Middle frontal gyrus (tissue), 1 donor: ENCODE data around the gene MT1A.
"Not testable (repeated sequence)": the region's sequence is repeated elsewhere in the genome, so short reads cannot be mapped to it uniquely, and the experiment has no call there.

Experiments
- DNase-seq: peaks from one replicate; pipeline ENCODE4 v3.0.0-alpha.2; 2015; ENCODE audit warnings: low spot score; ENCODE audit errors: extremely low spot score

MT1A gene

GRCh38 chr16:56652600-56652999 is 14.1 kb downstream of the MT1A start:
- DNase-seq, result no peak

DNA sequence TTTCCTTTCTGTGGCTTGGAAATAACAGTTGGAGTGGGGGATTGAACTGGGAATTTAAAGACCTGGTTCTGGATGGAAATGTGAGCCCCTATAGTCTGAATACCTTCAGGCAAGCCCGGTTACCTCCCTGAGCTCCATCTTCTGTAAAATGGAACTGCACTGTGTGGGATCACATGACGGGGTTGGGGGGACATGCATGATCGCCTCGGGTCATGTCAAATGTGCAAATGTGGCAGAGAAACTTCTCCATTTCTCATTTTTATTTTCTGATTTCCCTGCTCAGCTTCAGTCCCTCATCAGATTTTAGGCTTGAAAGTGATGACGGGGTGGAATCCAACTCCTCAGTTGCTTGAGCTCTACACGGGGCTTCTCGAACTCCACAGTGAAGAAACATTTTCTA is 14.8 kb downstream of the MT1A start:
- DNase-seq, result no peak

DNA sequence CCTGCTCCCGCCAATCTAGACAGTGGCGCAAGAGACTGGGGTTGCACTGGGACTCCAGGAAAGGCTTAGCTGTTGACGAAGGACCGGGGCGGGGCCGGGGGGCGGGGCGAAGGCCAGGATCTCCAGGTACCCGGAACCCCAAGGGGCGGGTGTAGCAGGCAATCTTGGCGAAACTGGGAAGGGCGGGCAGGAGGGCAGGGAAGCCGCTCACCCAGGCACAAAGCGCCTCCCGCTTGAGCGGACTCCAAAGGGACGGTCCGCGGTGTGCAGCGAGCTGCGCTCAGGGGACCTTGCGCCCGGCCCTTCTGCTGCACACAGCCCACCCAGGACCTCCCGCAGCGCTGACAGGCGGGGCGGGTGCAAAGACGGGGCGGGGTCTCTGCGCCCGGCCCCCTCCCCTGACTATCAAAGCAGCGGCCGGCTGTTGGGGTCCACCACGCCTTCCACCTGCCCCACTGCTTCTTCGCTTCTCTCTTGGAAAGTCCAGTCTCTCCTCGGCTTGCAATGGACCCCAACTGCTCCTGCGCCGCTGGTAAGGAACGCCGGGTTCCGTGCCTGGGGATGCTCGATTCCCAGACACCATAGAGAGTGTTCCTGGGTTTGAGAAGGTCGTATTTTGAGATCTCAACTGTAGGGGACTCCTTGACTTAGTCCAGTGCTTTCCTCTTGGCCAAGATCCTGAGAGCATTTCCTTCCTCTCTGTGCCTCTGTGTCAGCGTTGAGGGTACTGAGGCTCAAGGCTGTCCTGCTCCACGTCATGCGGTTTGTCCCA is 19.3 kb downstream of the MT1A start, which contains the start of gene MT1F:
TSS of gene MT1F (plus strand) at position 405 of the 772 bp plus-strand sequence. CDS start at position 505, 100 bp downstream.
- DNase-seq, result no peak

DNA sequence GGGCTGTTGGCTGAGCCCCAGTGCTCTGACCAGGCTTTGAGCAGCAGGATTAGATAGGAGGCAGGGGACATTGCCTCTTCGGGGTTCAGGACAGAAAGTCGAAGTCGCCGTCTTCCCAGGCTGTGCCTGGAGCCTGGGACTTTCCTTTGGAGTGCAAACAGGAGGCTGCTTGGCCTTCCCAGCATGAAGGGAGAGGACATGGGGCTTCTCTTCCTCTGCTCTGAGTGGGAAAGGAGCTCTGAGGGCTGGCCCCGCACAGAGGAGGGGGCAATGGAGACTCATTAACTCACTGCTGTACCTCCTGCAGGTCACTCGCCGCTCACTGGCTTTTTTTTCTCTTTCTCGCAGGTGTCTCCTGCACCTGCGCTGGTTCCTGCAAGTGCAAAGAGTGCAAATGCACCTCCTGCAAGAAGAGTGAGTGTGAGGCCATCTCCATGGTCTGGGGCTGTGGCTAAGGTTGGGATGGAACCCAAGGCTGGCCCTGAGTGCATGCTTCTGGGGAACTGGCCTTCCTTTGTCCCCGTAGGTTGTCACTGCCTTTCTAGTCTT is 19.9 kb downstream of the MT1A start:
- DNase-seq, result no peak

- no peak for DNase-seq
Measured at GRCh38 chr16:56662357-56663354, 24.2 kb downstream of the MT1A start.

DNA sequence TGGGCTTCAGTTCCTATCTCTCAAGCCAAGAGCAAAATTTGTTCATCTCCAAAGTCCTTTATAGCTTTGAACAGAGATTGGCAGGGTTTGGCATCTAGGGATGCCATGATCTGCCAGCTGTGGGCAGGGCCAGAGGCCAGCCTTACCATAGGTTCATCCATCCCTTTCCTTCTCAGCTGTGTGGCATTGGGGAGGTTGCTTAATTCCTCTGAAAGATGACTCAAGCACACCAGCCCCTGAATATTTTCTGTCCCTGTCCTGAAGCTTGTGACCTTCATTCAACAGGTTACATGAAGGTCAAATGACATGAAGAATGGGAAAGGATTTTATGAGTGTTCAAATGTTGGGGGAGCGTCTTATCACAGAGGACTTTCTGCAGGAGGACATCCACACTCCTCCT is 26.0 kb downstream of the MT1A start:
- DNase-seq, result no peak

- not testable (repeated sequence) for DNase-seq
Measured at GRCh38 chr16:56665286-56666261, 27.1 kb downstream of the MT1A start.

DNA sequence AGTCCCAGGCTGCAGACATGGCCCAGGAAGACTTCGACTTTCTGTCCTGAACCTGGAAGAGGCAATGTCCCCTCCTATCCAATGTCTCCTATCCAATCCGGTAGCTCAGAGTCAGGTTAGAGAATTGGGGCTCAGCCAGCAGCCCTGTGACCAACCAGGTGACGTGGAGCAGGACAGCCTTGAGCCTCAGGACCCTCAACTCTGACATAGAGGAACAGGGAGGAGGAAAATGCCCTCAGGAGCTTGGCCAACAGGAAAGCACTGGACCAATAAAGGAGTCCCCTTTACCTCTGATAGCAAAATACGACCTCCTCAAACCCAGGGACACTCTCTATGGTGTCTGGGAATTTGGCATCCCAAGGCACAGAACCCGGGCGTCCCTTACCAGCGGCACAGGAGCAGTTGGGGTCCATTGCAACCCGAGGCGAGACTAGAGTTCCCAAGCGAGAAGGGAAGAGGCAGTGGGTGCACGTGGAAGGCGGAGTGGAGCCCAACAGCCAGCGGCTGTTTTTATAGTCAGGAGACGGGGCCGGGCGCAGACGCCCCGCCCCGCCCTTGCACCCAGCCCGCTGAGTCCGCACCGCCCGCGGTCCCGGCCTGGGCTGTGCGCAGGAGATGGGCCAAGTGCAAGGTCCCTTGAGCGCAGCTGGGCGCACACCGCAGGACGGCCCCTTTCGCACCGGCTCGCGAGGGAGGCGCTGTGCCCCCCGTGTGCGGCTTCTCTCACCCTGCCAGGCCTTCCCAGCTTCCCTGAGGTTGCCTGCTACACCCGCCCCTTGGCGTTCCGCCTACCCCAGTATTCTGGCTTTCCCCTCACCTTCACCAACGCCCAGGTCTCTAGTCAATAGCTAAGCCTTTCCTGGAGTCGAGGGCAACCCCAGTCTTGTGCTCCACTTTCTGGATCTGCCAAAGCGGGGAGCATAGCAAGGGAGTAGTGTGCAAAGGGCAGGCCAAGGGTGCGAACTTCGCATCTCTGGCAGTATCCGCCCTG is 29.4 kb downstream of the MT1A start, which contains the start of gene MT1G:
TSS of gene MT1G (minus strand) at position 485 of the 991 bp plus-strand sequence. CDS start at position 413, 72 bp downstream.
- no peak for DNase-seq

DNA sequence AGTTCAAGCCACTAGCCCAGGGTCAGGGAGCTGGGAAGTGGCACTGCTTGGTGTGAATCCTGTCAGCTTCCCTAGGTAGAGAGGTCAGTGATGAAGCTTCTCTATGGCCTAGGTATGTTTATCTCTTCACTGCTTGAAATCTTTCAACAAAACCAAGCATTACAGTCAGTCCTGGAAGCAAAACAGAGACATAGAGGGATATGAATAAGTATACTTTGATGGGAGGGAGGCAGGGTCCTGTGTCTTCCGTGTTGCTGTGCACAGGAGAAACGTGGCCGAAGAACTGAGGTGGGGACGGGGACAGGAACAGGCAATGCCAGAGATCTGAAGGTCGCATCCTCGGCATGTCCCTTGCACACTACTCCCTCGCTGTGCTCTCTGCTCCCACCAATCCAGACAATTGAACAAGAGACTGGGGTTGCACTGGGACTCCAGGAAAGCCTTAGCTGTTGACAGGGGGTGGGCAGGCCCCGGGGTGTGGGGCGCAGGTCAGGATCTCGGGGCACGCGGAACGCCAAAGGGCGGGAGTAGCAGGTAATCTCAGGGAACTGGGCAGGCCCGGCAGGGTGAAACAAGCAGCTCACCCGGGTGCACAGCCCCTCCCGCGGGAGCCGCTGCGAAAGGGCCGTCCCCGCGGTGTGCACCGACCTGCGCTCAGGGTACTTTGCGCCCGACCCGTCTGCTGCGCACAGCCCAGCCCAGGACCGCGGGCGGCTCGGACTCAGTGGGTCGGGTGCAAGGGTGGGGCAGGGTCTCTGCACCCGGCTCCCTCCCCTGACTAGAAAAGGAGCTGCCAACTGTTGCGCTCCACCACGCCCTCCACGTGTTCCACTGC is 30.8 kb downstream of the MT1A start, which contains the start of gene MT1H:
TSS of gene MT1H (plus strand) at position 810 of the 835 bp plus-strand sequence. CDS start 71 bp downstream, outside the sequence.
- no peak for DNase-seq

- no peak for DNase-seq
Measured at GRCh38 chr16:56669840-56670619, 31.6 kb downstream of the MT1A start.

DNA sequence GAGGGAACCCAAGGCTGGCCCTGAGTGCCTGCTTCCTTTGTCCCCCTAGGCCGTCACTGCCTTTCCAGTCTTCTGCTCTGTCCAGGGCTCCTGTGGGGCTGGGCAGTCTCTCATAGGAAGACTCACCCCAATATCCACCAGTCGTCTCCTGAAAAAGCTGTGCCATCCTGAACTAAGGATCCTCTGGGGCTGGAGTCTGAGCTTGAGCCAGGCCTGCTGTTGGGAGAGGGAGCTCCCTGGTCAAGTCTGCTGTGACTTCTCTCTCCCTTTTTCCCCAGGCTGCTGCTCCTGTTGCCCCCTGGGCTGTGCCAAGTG is 32.1 kb downstream of the MT1A start:
- DNase-seq, result no peak

- not testable (repeated sequence) for DNase-seq
Measured at GRCh38 chr16:56671691-56672090, 33.2 kb downstream of the MT1A start.

GRCh38 chr16:56672171-56672570 is 33.7 kb downstream of the MT1A start:
- not testable (repeated sequence) for DNase-seq

- no peak for DNase-seq
Measured at GRCh38 chr16:56672761-56673536, 34.5 kb downstream of the MT1A start.

DNA sequence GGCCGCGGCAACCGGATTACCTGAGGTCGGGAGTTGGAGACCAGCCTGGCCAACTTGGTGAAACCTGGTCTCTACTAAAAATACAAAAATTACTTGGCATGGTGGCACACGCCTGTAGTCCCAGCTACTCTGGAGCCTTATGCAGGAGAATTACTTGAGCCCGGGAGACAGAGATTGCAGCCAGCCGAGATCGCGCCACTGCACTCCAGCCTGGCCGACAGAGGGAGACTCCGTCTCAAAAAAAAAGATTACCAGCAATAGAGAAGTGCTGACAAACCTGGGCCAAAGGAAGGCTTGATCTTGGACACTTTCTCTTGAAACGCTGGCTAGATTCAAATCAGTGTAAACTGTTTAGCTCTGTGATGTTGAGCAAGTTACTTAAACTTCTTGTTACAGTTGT is 35.5 kb downstream of the MT1A start:
- DNase-seq, result no peak

DNA sequence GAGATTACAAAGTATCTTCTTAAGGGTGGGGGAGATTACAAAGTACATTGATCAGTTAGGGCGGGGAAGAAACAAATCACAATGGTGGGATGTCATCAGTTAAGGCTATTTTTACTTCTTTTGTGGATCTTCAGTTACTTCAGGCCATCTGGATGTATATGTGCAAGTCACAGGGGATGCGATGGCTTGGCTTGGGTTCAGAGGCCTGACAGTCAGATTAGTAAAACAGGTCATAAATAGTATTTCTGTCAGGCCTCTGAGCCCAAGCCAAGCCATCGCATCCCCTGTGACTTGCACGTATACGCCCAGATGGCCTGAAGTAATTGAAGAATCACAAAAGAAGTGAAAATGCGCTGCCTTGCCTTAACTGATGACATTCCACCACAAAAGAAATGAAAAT is 36.1 kb downstream of the MT1A start:
- DNase-seq, result not testable (repeated sequence)
